WTC11 (cell line): ENCODE results near the gene C9orf57. TPM values are rescaled to one million over a fixed set of nuclear protein-coding genes. Genes with fewer than 3 reads are reported as not detected.

Experiments
- ATAC-seq: fragments of 200-7000 bp; cut with Tn5 transposase; 2 replicates; pipeline ENCODE4 v1.10.0; 2021; ENCODE audit warnings: mild to moderate bottlenecking, moderate library complexity
- CTCF ChIA-PET: fragments of 300-600 bp; sonication (Branson Sonifier 250); formaldehyde crosslinking; loops from one replicate; lab custom pipeline; 2021; ENCODE audit warnings: antibody characterized with exemption; lab: Charles Lee
- POLR2A ChIA-PET: fragments of 350-600 bp; sonication (Branson Sonifier 250); formaldehyde crosslinking; loops from one replicate; lab custom pipeline; 2021; ENCODE audit warnings: antibody characterized with exemption; lab: Charles Lee
- DNase-seq: peaks from one replicate; pipeline ENCODE4 v3.0.0; 2021; ENCODE audit warnings: low spot score
- H3K27ac Mint-ChIP-seq: 2 replicates; pipeline ENCODE4 v1.8.0; 2021; ENCODE audit warnings: mixed read lengths
- H3K27me3 Mint-ChIP-seq: 2 replicates; pipeline ENCODE4 v1.8.0; 2021; ENCODE audit warnings: low read depth, mild to moderate bottlenecking, moderate library complexity, mixed read lengths
- H3K36me3 Mint-ChIP-seq: 2 replicates; pipeline ENCODE4 v1.8.0; 2021; ENCODE audit warnings: mixed read lengths
- H3K4me1 Mint-ChIP-seq: 2 replicates; pipeline ENCODE4 v1.8.0; 2022; ENCODE audit warnings: mixed read lengths
- H3K4me3 Mint-ChIP-seq: 2 replicates; pipeline ENCODE4 v1.8.0; 2021; ENCODE audit warnings: mild to moderate bottlenecking, moderate library complexity, mixed read lengths
- H3K9me3 Mint-ChIP-seq: 2 replicates; pipeline ENCODE4 v1.8.0; 2021; ENCODE audit warnings: mixed read lengths
- CREB1 ChIP-seq: sonication (generic); formaldehyde crosslinking; IDR thresholded peaks from 2 replicates; pipeline ENCODE4 v1.8.0; 2023; ENCODE audit warnings: mild to moderate bottlenecking, missing genetic modification reagents
- E2F1 ChIP-seq: sonication (generic); formaldehyde crosslinking; IDR thresholded peaks from 2 replicates; pipeline ENCODE4 v1.8.0; 2022; ENCODE audit warnings: mild to moderate bottlenecking, missing genetic modification reagents
- FOXK1 ChIP-seq: sonication (generic); formaldehyde crosslinking; IDR thresholded peaks from 2 replicates; pipeline ENCODE4 v1.8.0; 2022; ENCODE audit warnings: mild to moderate bottlenecking, moderate library complexity, missing genetic modification reagents
- GRHL2 ChIP-seq: fragments of 250-450 bp; sonication (Bioruptor Pico); IDR thresholded peaks from 2 replicates; pipeline ENCODE4 v1.8.0; 2022; ENCODE audit warnings: mild to moderate bottlenecking, moderate library complexity; ENCODE audit not compliant: insufficient replicate concordance, severe bottlenecking
- HMGA2 ChIP-seq: fragments of 250-450 bp; sonication (Bioruptor Pico); IDR thresholded peaks from 2 replicates; pipeline ENCODE4 v1.4.0; 2021; ENCODE audit warnings: mild to moderate bottlenecking, moderate library complexity
- IRF1 ChIP-seq: sonication (generic); formaldehyde crosslinking; IDR thresholded peaks from 2 replicates; pipeline ENCODE4 v1.8.0; 2023; ENCODE audit warnings: missing genetic modification reagents
- MAX ChIP-seq: sonication (generic); formaldehyde crosslinking; IDR thresholded peaks from 2 replicates; pipeline ENCODE4 v1.8.0; 2022; ENCODE audit warnings: mild to moderate bottlenecking, missing genetic modification reagents
- MXD4 ChIP-seq: fragments of 250-450 bp; sonication (Bioruptor Pico); IDR thresholded peaks from 2 replicates; pipeline ENCODE4 v1.8.0; 2021; ENCODE audit warnings: mild to moderate bottlenecking, moderate library complexity, borderline replicate concordance
- MYBL2 ChIP-seq: sonication (generic); formaldehyde crosslinking; IDR thresholded peaks from 2 replicates; pipeline ENCODE4 v1.8.1; 2023; ENCODE audit warnings: mild to moderate bottlenecking, moderate library complexity, missing genetic modification reagents
- NFE2L1 ChIP-seq: sonication (generic); formaldehyde crosslinking; IDR thresholded peaks from 2 replicates; pipeline ENCODE4 v1.8.1; 2023; ENCODE audit warnings: missing genetic modification reagents
- NR2C2 ChIP-seq: sonication (generic); formaldehyde crosslinking; IDR thresholded peaks from 2 replicates; pipeline ENCODE4 v1.8.0; 2022; ENCODE audit warnings: mild to moderate bottlenecking, missing genetic modification reagents
- OVOL2 ChIP-seq: fragments of 250-450 bp; sonication (Bioruptor Pico); IDR thresholded peaks from 2 replicates; pipeline ENCODE4 v1.9.0; 2021; ENCODE audit warnings: mild to moderate bottlenecking, borderline replicate concordance
- STAT6 ChIP-seq: sonication (generic); formaldehyde crosslinking; conservative IDR thresholded peaks from 2 replicates; pipeline ENCODE4 v1.8.1; 2023; ENCODE audit warnings: mild to moderate bottlenecking, low read depth, missing genetic modification reagents, moderate library complexity
- ZBTB21 ChIP-seq: sonication (generic); formaldehyde crosslinking; IDR thresholded peaks from 2 replicates; pipeline ENCODE4 v1.8.1; 2023; ENCODE audit warnings: mild to moderate bottlenecking, missing genetic modification reagents, borderline replicate concordance
- ZBTB43 ChIP-seq: sonication (generic); formaldehyde crosslinking; IDR thresholded peaks from 2 replicates; pipeline ENCODE4 v1.8.1; 2023; ENCODE audit warnings: mild to moderate bottlenecking, missing genetic modification reagents
- ZMAT4 ChIP-seq: fragments of 250-450 bp; sonication (Bioruptor Pico); IDR thresholded peaks from 2 replicates; pipeline ENCODE4 v1.9.0; 2021; ENCODE audit warnings: mild to moderate bottlenecking
- ZNF138 ChIP-seq: sonication (generic); formaldehyde crosslinking; conservative IDR thresholded peaks from 2 replicates; pipeline ENCODE4 v1.8.1; 2022; ENCODE audit warnings: mild to moderate bottlenecking, moderate library complexity, missing genetic modification reagents
- ZNF232 ChIP-seq: sonication (generic); formaldehyde crosslinking; IDR thresholded peaks from 2 replicates; pipeline ENCODE4 v1.8.0; 2022; ENCODE audit warnings: mild to moderate bottlenecking, missing genetic modification reagents
- ZNF317 ChIP-seq: sonication (generic); formaldehyde crosslinking; IDR thresholded peaks from 2 replicates; pipeline ENCODE4 v1.8.1; 2023; ENCODE audit warnings: low read depth, mild to moderate bottlenecking, moderate library complexity, missing genetic modification reagents, borderline replicate concordance
- total RNA-seq: library from RNA; stranded (reverse); gene quantifications from 3 replicates; pipeline ENCODE4 v1.2.3, GENCODE V29; 2021

C9orf57 gene
- total RNA-seq, 1 experiment from 2014 or later = not detected

GRCh38 chr9:72043576-72043975, 16.8 kb downstream of the C9orf57 start:
- no peaks in the 10 kb centered on the region for H3K9me3 Mint-ChIP-seq

GRCh38 chr9:72042928-72043327, 17.5 kb downstream of the C9orf57 start:
- Mint-ChIP-seq H3K4me1 (peaks cover 3% of the 10 kb centered on the region; the same call in 1 of the 2 replicates), H3K27me3 (no peaks in the 10 kb centered on the region; the same call in 1 of the 2 replicates), H3K36me3 (no peaks in the 10 kb centered on the region), H3K27ac (no peak overlapping the region), H3K4me3 (no peak overlapping the region), H3K9me3 (no peaks in the 10 kb centered on the region)
- ChIA-PET POLR2A (no interaction called here), CTCF (no interaction called here)
- no peak for ATAC-seq
- no peak for DNase-seq
- TF ChIP-seq MAX (CRISPR knock-in tag) (no peak), MYBL2 (CRISPR knock-in tag) (no peak), NR2C2 (CRISPR knock-in tag) (no peak), E2F1 (CRISPR knock-in tag) (no peak), MXD4 (no peak), GRHL2 (CRISPR knock-in tag) (no peak), ZNF232 (CRISPR knock-in tag) (no peak)

More at GRCh38 chr9:72043576-72043975, 16.8 kb downstream of the C9orf57 start:
- no peaks in the 10 kb centered on the region for H3K36me3 Mint-ChIP-seq
- ATAC-seq (no peak), DNase-seq (no peak)
- ChIA-PET CTCF (no interaction called here), POLR2A (no interaction called here)
- no peak for TF ChIP-seq IRF1 (CRISPR knock-in tag)
- no peak for TF ChIP-seq HMGA2 (CRISPR knock-in tag)
- no peak for TF ChIP-seq ZNF317 (CRISPR knock-in tag)
- TF ChIP-seq STAT6 (CRISPR knock-in tag) = no peak
- TF ChIP-seq ZBTB43 (CRISPR knock-in tag) = no peak
- TF ChIP-seq MXD4 = no peak
- TF ChIP-seq CREB1 (CRISPR knock-in tag) = no peak
- no peak for TF ChIP-seq MAX (CRISPR knock-in tag)
- H3K27ac Mint-ChIP-seq = no peak overlapping the region
- no peak overlapping the region for H3K4me3 Mint-ChIP-seq
- H3K27me3 Mint-ChIP-seq = no peaks in the 10 kb centered on the region; the same call in 1 of the 2 replicates
- H3K4me1 Mint-ChIP-seq = peaks cover 3% of the 10 kb centered on the region; the same call in 1 of the 2 replicates

- DNase-seq = no peak
- ChIA-PET CTCF (interaction anchor here (0.6 kb wide), 1 partner anchor 434 kb away, joined by 3 read pairs; no protein-coding TSS in a partner anchor), POLR2A (no interaction called here)
- Mint-ChIP-seq H3K36me3 (no peaks in the 10 kb centered on the region), H3K9me3 (no peaks in the 10 kb centered on the region), H3K27ac (no peak overlapping the region), H3K4me1 (peaks cover 3% of the 10 kb centered on the region; the same call in 1 of the 2 replicates), H3K4me3 (no peak overlapping the region), H3K27me3 (no peaks in the 10 kb centered on the region; the same call in 1 of the 2 replicates)
- no peak for TF ChIP-seq NFE2L1 (CRISPR knock-in tag)
- TF ChIP-seq ZMAT4 = no peak
- TF ChIP-seq MYBL2 (CRISPR knock-in tag) = no peak
- no peak for TF ChIP-seq ZBTB21 (CRISPR knock-in tag)
- no peak for TF ChIP-seq ZNF138 (CRISPR knock-in tag)
- TF ChIP-seq OVOL2 (CRISPR knock-in tag) = no peak
- TF ChIP-seq MAX (CRISPR knock-in tag) = no peak
- no peak for TF ChIP-seq FOXK1 (CRISPR knock-in tag)
- ATAC-seq = no peak
Measured at GRCh38 chr9:72041775-72042194, 18.6 kb downstream of the C9orf57 start.
